GM12801 (cell line): Measurements from ENCODE around the gene CRCP.

Experiments used
- TF ChIP-seq, protein P1 (sequence below): IDR thresholded peaks from one replicate; pipeline ENCODE4 v1.5.1; 2011; ENCODE audit warnings: control low read depth; ENCODE audit not compliant: insufficient read length; ENCODE audit errors: extremely low read depth

CRCP gene

DNA sequence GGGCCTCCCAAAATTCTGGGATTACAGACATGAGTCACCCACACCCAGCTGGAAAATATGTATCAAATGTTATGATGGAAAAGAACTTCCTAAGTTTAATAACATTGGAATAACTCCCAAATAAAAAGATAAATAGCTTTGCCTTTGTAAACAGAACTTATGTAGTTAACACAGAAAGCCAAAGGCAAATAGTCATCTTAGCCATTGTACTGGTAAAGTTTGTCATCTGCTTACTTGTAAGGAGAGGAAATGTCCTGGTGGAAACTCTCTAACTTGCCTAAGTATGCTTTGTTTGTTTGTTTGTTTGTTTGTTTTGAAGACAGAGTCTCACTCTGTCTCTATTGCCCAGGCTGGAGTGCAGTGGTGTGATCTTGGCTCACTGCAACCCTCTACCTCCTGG, 66.7 kb downstream of the CRCP start:
- TF ChIP-seq, protein P1, sequence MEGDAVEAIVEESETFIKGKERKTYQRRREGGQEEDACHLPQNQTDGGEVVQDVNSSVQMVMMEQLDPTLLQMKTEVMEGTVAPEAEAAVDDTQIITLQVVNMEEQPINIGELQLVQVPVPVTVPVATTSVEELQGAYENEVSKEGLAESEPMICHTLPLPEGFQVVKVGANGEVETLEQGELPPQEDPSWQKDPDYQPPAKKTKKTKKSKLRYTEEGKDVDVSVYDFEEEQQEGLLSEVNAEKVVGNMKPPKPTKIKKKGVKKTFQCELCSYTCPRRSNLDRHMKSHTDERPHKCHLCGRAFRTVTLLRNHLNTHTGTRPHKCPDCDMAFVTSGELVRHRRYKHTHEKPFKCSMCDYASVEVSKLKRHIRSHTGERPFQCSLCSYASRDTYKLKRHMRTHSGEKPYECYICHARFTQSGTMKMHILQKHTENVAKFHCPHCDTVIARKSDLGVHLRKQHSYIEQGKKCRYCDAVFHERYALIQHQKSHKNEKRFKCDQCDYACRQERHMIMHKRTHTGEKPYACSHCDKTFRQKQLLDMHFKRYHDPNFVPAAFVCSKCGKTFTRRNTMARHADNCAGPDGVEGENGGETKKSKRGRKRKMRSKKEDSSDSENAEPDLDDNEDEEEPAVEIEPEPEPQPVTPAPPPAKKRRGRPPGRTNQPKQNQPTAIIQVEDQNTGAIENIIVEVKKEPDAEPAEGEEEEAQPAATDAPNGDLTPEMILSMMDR: no peak

GRCh38 chr7:66181845-66182244, 67.2 kb downstream of the CRCP start:
- TF ChIP-seq, protein P1: no peak

- TF ChIP-seq, protein P1: no peak
These were observed 68.3 kb downstream of the CRCP start for GRCh38 chr7:66182920-66183319.

GRCh38 chr7:66183700-66184099, 69.1 kb downstream of the CRCP start:
- TF ChIP-seq, protein P1: no peak

- TF ChIP-seq, protein P1: no peak
These were observed 71.1 kb downstream of the CRCP start for GRCh38 chr7:66185680-66186187.

GRCh38 chr7:66186991-66187390, 72.3 kb downstream of the CRCP start:
- TF ChIP-seq, protein P1: no peak

DNA sequence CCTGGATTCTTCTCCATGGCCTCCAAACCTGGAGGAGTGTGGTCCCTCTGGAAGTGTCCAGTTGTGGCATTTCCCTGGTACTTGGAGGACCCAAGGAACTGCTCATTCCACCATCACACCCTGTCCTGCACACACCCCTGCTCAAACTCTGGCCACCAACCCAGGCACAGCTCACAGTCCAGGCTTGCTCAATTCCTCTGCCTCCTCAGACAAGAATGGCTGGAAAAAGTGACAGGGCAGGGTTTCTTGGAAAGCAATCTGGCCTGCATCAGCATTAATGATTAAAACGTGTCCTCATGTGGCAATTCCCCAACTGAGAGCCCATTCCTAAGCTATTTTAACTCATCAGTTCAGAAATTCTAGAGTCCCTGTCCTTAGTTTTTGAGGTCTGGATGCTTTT, 73.3 kb downstream of the CRCP start:
- TF ChIP-seq, protein P1: no peak
